GM18519 (cell line): Measurements from ENCODE around the gene XYLT1.

ENCODE experiments used
- ATAC-seq: cut with Tn5 transposase; IDR thresholded peaks from one replicate; pipeline ENCODE4 v1.9.1; 2021; ENCODE audit warnings: mild to moderate bottlenecking, moderate library complexity; ENCODE audit not compliant: unreplicated experiment, low FRiP score

Gene XYLT1

DNA sequence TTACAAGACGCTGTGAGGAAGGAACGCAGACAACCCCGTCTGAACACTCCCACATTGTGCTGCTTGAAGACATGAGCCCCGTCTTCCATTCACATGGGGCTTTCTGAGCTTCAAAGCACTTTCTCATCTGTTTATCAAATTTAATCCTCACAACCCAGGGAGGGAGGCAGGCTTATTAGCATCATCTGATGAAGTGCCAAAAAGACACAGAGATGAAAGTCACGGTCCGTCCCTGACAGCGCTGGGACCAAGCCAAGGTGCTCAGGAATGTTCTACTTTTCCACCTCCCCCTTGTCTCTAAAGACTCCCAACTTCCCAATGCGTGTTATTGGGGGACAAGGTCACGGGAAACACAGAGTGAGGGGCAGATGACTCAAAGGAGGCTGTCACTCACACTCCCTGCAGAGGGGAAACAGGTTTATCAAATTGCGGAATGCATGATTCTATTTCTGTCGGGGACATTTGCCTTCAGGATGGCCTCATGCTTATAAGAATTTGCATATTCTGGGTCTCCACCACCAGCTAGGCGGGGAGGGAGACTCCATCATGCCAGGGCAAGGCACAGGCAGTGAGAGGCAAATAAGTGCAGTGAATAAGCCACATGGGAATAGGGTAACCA is 10.7 kb downstream of the XYLT1 start:
- ATAC-seq: no peak

DNA sequence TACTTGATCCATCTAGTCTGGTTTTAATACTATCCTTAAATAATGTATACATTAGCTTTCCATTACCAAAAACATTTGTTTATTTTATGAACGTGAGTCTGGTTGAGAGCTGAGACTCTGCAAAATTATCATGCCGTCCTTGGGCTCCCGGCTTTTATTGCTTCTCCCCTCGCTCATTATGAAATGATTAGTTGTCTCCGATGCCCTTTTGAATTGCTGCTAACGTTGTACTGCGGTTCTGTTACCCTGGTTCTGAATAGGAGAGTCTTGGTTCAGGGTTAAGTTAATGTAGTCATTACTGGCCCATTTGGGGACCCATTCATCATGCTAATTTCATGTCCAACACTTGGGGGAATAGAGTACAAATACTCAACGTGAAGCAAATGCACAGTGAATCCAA is 12.8 kb downstream of the XYLT1 start:
- ATAC-seq: no peak

DNA sequence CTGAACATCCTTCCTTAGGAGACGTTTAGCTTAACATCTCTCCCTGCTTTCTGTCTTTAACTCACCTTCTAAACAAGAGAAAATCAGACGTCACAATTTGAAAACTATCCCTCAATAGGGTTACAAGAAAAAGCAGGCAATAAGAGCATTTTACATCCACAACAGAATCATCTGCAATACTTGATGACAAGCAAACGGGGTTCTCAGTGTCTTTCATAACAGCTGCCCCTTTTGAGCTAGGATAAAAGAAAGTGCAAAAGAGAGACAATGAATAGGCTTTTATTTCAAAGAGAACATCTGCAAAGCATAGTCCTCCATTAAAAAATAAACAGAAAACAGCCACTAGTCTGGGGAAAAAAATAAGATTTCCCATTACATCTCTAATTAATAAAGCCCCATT is 13.2 kb downstream of the XYLT1 start:
- no peak for ATAC-seq

DNA sequence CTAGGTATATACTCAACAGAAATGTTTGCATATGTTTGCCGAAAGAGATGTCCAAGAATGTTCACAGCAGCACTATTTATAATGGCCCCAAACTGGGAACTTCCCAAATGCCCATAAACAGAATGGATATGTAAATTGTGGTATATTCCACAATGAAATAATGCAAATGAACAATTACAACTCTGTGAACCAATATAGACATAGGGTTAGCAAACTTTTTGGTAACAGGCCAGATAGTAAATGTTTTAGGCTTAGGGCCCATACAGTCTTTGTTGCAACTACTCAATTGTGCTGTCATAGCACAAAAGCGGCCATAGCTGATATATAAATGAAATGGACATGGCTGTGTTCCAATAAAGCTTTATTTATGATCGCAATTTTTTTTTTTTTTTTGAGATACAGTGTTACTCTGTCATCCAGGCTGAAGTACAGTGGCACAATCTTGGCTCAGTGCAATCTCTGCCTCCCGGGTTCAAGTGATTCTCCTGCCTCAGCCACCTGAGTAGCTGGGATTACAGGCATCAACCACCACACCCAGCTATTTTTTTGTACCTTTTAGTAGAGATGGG is 16.5 kb downstream of the XYLT1 start:
- no peak for ATAC-seq

DNA sequence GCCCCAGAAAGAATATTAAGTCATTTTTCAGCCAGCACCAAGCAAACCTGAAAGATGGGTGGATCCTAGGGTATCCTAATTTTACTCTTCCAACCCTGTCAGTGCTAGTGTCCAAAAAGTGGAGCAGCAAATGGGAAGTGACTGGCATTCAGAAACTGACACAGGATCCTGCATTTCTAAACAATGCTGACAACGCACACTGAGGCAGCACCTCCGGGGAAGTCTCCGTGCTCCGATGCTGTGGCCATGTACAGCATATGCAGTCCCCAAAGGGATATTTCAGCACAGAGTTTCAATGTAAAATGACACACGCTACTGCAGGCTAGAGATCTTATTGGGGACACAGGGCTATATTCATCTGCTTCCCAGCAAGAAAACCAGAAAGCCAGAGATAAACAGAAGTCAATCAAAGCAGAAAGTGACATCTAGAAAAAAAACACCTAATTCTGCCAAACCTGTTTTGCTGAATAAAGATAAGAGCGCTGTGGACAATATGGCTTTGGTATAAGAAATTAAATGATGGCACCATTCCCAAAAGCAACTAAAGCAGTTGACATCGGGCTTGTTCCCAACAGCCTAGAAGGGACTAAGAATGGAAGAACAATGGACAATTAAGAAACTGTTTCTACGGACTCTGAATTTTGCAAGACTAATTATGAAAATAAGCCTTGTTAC is 17.3 kb downstream of the XYLT1 start:
- no peak for ATAC-seq

DNA sequence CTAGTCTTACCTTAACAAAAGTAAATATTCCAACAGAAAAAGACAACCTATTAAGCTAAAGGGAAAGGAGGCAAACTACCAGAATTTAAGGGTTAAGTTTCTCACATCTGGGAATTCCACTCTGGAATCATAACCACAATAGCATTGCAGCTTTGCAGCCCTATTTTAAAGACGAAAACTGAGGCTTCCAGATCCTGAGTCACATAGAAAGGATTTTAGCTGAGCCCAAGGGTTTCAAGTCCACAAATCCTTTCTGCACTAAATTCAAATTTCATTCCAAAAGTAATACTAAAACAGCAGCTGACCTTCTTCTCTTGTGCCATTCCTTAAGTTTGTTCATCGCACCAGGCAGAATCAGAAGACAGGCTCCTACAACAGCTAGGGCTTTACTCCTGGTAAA is 17.8 kb downstream of the XYLT1 start:
- ATAC-seq: no peak

DNA sequence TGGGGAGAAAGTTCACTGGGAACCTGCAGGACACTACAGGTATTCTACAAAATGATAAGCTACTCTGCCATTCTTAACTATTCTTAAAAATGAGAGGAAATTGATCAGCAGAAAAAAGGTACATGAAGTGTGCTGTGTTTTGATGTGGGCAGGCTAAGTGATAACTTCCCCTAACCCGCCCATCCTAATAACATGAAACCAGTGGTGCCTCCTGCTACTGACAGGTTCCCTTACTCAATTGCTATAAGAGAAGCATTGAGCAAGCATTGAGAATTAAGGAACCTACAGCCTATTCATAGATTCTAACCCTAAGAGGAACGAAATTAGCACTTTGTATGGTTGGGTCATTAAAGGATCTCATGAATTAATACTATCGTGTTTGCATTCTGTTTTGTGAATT is 18.9 kb downstream of the XYLT1 start:
- no peak for ATAC-seq

DNA sequence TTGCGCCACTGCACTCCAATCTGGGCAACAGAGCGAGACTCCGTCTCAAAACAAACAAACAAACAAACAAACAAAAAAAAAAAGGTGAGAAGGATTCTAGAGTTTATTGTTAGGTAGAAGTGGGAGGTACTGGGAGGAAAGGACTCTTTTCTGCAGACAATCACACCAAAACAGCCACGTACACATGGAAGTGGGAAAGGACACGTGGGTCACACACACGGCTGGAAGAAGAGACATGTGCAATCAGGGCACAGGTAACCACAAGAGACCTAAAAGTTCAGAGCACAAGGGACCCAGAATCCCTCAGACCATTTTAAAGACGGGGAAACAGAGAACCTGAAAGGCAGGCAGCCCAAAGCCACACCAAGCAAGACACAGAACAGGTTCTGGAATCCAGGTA is 20.5 kb downstream of the XYLT1 start:
- ATAC-seq: no peak

DNA sequence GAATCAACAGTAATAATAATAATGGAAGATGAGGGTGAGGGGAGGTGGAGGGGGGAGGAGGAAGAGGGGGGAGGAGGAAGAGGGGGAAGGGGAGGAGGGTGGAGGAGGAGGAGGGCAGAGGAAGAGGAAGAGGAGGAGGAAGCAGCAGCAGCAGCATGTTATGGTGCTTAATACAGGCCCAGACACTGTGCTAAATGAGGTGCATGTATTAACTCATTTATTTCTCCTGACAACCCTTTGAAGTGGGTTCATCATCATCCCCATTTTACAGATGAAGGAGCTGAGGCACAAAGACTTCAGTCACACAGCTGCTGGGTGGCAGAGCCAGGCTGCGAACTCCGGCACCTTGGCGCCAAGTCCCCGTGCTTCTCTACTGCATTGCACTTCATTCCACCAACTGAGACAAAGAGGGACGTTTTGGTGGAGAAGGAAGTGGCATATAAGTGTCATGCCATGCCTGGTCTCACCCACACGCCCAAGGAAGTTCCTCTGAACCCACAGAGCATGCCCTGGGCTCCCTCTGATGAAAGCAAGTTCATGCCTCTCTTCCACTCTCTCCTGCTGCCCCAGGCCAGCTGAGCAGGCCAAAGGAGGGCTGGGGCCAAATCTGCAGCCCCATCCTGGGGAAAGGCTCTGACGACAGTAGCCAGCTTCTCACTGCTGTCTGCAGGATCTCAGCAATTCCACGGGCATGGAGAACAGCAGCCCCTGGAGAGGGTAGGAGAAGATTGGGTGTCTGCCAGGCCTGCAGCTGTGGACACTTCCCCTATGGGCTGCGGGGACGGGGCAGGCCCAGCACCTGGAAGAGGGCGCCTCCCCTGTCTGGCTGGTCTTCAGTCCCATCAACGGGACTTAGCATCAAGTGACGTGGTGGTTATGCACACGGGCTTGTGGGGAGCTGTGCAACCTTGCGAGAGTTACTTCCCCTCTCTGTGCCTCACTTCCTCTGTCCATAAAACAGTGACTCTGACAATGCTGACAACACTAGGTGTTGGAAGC is 21.8 kb downstream of the XYLT1 start:
- no peak for ATAC-seq

DNA sequence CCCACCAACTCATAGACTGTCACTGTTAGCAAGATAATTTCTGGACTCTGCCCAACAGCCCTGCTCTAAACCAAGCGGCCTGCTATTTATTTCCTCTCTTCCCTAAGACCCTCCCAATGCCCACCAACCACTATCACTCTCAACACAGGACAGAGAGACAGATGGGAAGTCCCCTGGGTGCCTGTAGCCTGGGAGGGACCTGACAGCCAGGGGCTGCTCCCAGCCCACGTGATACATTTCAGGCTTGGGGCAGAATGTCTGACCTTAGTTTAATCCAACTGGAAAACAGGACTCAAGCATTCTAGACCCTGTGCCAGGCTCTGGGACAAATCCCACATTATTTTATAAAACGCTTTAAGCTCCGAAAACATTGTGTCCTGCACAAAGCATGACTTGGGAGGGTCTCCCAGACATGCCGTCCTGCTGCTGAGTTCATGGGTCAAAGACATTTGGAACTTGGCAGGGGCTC is 23.6 kb downstream of the XYLT1 start:
- ATAC-seq: no peak

DNA sequence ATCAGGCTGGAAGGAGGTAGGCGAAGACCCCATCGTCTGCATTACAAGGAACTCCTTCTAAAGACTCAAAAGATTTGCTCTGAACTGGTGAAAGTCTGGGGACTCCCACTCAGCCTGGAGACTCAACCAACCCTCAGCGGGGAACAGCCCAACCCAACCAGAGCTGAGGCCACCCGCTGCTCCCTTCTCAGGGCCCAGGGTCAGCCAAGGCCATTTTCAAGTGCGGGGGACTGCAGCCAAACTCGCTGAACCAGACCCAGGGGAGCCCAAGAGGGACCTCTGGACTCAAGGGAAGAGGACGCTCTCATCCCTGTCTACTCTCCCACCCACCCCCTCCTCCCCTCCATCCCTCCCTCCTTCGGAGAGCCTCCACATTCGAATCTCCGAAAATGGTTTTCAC is 24.1 kb downstream of the XYLT1 start:
- ATAC-seq: no peak

DNA sequence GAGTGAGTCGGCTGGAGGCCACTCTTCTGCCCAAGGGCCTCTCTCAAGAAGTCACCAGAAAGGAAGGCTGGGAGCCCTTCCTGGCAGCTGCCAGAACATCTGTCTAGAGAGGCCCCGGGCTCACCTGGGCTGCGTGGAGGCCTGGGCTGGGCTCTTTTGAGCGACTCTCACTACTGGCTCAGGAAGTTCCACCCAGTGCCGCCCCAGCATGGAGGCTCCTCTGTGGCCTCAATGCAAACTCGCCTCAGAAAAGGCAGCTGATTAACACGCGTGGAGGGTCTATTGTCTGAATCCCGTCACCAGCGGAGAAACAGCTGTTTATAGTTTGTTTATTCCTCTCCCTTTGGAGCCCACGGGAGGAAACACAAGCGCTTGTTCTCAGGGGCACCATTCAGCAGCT is 25.3 kb downstream of the XYLT1 start:
- no peak for ATAC-seq

DNA sequence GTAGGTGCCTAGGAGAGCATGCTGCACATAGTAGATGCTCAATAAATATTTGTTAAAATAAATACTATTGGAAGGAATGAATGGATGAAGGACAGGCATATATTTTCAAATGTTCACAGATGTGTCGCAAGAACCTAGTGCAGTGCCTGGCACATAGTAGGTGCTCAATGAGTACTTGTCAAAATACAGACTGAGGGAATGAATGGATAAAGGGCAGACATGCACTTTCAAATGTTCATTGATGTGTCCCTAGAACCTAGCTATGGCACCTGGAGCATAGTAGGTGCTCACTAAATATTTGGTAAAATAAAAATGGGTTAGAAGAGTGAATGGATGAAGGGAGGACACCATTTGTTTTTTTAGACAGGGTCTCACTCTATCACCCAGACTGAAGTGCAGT is 26.1 kb downstream of the XYLT1 start:
- no peak for ATAC-seq

DNA sequence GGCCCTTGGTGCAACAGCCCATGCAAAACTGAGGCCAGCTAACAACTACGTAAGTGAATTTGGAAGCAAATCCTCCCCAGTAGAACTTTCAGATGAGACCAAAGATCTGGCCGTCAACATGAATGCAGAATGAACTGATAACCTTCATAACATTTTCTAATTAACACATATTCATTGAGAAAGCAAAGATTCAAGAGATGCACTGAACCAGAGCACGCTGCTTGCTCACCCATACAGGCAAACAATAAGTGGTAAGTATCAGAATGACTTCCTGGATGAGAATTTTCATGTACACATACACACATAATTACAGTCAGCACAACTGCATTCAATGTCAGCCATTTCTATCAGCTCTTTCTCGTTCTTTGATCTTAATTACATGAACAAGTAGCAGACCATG is 30.6 kb downstream of the XYLT1 start:
- no peak for ATAC-seq

DNA sequence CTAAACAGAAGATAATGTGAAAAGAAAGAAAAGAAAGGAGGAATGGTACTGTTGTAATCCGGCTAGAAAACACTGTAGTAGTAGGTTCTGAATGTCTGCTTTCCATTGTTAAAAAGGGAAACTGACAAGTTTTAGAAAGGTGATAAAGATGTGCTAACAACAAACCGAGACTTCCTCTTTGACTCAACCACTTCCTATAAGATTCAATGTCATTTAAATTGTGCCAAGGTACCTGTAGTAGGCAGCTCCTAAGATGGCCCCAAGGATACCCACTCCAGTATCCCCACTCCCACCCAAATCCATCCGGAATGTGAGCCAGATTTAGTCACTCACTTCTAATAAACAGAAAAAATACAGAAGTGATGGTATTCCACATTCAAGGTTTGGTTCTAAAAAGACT is 31.2 kb downstream of the XYLT1 start:
- no peak for ATAC-seq

DNA sequence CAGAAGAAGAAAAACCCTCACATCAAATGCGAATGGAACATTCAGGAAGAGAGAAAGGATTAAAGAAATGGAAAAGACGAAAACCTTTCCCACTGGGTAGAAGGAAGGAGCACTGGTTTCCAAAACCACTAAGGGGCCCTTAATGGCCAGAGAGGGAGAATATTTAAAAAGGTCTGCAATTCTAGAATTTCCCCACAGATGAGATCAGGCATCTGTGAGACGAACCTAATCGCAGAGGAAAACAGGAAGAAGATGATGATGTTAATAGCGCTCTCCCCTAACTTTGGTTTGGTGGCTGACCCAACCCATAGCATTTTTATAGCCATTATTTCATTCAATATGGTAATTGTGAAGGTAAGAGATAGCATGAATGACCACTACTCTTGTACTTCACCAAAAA is 32.8 kb downstream of the XYLT1 start:
- no peak for ATAC-seq

DNA sequence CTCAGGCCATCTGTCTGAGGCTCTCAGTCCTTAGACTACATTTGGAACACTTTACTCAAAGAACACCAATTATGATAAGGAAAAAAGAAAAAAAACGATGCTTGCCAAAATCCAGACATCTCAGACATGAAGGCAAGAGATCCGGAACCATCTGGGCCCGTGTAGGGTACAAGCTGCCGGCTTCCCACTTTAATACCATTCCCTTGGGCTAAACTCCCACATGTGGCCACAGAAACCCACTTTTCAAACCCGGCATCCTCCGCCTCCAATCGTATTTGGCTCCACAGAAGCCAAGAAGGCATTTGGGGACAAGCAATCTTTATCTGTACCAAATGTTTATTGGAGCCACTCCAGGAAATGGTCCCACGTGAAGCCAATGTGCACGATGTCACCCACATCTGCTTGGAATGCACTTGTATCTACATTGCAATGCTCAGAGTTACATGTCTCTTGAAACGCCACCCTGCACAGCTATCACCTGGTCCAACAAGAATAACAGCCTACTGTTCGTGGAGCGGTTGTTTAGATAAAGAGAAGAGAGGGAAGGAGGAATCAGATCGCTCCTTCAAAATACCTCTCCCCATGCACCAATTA is 33.5 kb downstream of the XYLT1 start:
- no peak for ATAC-seq

DNA sequence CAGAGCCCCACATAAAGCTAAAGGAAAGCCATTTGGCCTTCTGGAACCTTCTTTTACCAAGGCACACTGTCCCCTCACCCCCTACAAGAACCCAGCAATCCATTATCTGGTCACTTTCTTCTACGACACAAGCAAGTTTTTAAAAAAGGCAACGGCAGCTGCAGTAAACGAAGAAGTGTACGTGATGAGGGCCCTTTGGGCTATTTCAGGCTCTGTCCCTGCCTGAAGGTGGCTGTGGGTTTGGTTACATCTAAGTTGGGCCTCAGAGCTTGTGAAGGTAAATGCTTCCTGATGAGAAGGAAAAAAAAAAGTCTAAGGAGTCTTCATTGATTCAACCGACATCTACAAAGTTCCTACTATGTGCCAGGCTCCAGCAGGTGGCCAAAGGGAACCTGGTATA is 35.4 kb downstream of the XYLT1 start:
- ATAC-seq: no peak

DNA sequence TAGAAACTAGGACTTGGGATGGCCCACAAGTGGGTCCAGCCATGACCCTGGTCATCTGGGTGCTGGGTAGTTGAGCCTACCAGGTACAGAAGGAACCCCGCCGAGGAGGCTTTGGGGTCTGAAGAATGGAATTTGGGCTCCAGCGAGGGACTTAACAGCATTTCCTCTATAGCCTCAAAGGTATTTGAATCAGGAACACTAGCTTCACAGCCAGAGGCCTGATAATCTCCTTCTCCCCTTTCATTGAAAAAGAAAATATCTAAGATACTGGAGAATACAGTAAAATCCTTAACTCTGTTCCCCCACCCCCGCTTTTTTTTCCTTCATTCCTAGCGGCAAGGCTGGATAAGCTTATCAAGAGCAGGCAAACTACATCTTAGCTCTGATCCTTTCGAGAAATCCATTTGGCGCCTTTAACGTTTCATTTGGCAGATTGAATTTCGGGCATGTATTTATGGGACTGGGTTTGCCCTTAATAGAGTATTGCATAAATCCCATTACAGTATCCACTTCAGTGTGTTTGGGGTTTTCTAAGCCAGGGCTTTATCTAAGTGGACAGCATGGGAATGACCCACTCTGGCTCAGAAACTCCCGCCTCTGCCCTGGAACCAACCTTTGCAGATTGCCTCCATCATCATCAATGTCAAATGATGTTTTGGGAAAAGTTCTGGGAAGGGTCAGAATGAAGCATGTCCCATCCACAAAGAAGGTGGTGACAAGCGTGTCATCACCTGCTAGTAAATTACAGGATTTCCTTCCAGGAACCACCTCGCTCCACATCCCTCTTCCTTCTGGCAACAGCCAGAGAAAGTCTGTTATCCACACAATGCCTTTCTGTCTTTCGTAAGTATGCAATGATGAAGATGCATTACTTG is 36.9 kb downstream of the XYLT1 start:
- no peak for ATAC-seq
